SK-N-SH (cell line): ENCODE results near the gene LINC00305. TPM values are rescaled to one million over a fixed set of nuclear protein-coding genes. Genes with fewer than 3 reads are reported as not detected.

Experiments
- CTCF ChIA-PET: fragments of 300-600, 350-600 bp; formaldehyde crosslinking; extraction: SDS; loops from one replicate; lab custom pipeline; 2021; lab: Yijun Ruan, JAX
- POLR2A ChIA-PET: fragments of 350-600 bp; sonication (Branson Sonifier 250); formaldehyde crosslinking; extraction: SDS; loops from one replicate; lab custom pipeline; 2020; ENCODE audit warnings: antibody characterized with exemption, inconsistent platforms; lab: Yijun Ruan, JAX
- DNase-seq: peaks from one replicate; pipeline ENCODE4 v3.0.0; 2012
- H2AFZ ChIP-seq: fragments of 200-600 bp; sonication (generic); 2 replicates; pipeline ENCODE4 v1.8.1; 2016; ENCODE audit warnings: antibody characterized with exemption, mild to moderate bottlenecking, low read depth
- H3F3A ChIP-seq: fragments of 200-600 bp; sonication (generic); replicated peaks from 2 replicates; pipeline ENCODE3; 2016; ENCODE audit warnings: antibody characterized with exemption, mild to moderate bottlenecking; ENCODE audit not compliant: insufficient read depth
- H3K27ac ChIP-seq, 2 experiments: fragments of 200-500 bp in 1 of 2; fragments of 200-600 bp in 1 of 2; sonication (Bioruptor generic) in 1 of 2; sonication (generic), shearing (Covaris generic) in 1 of 2; 2 replicates each; pipeline versions ENCODE4 v1.5.1 to v1.6.1; 2014 to 2016; ENCODE audit warnings: low read depth in 2 of 2, inconsistent platforms in 1 of 2, low read length in 1 of 2, mild to moderate bottlenecking in 1 of 2, mixed read lengths in 1 of 2
- H3K27me3 ChIP-seq: fragments of 200-600 bp; sonication (generic), shearing (Covaris generic); 2 replicates; pipeline ENCODE4 v1.6.1; 2016; ENCODE audit warnings: mixed run types; ENCODE audit not compliant: insufficient read depth
- H3K36me3 ChIP-seq, 2 experiments: fragments of 200-500 bp in 1 of 2; fragments of 200-600 bp in 1 of 2; sonication (Bioruptor generic) in 1 of 2; sonication (generic) in 1 of 2; replicated peaks in 1 of 2; 2 replicates each; pipeline versions ENCODE3 to v1.5.1; 2014 to 2016; ENCODE audit warnings: low read length in 1 of 2, mild to moderate bottlenecking in 1 of 2; ENCODE audit not compliant: insufficient read depth in 2 of 2, control insufficient read depth in 1 of 2
- H3K4me1 ChIP-seq, 2 experiments: fragments of 200-500 bp in 1 of 2; fragments of 200-600 bp in 1 of 2; sonication (Bioruptor generic) in 1 of 2; sonication (generic), shearing (Covaris generic) in 1 of 2; 2 replicates each; pipeline versions ENCODE4 v1.5.1 to v1.6.1; 2014 to 2016; ENCODE audit warnings: low read depth in 1 of 2, low read length in 1 of 2, mixed run types in 1 of 2; ENCODE audit not compliant: insufficient read depth in 2 of 2, control insufficient read depth in 1 of 2
- H3K4me2 ChIP-seq: fragments of 200-600 bp; sonication (generic), shearing (Covaris generic); 2 replicates; pipeline ENCODE4 v1.6.1; 2017; ENCODE audit warnings: mixed run types
- H3K4me3 ChIP-seq, 2 experiments: fragments of 200-500 bp in 1 of 2; fragments of 200-600 bp in 1 of 2; sonication (Bioruptor generic) in 1 of 2; sonication (generic), shearing (Covaris generic) in 1 of 2; 2 replicates each; pipeline versions ENCODE4 v1.5.1 to v1.8.1; 2014 to 2016; ENCODE audit warnings: low read depth in 2 of 2, inconsistent platforms in 1 of 2, low read length in 1 of 2, mild to moderate bottlenecking in 1 of 2, mixed read lengths in 1 of 2, moderate library complexity in 1 of 2
- H3K79me2 ChIP-seq: fragments of 200-600 bp; sonication (generic); 2 replicates; pipeline ENCODE4 v1.8.1; 2017; ENCODE audit warnings: mild to moderate bottlenecking; ENCODE audit not compliant: insufficient read depth
- H3K9ac ChIP-seq: fragments of 200-600 bp; sonication (generic); 2 replicates; pipeline ENCODE4 v1.6.1; 2017; ENCODE audit warnings: mixed run types
- H3K9me2 ChIP-seq: fragments of 200-600 bp; sonication (generic); 2 replicates; pipeline ENCODE4 v1.6.1; 2017; ENCODE audit warnings: mixed run types
- H3K9me3 ChIP-seq: fragments of 200-600 bp; sonication (generic); 2 replicates; pipeline ENCODE4 v1.6.1; 2017; ENCODE audit warnings: mixed run types, mild to moderate bottlenecking, moderate library complexity
- H4K20me1 ChIP-seq: fragments of 200-600 bp; sonication (generic); 2 replicates; pipeline ENCODE4 v1.6.1; 2017; ENCODE audit warnings: mild to moderate bottlenecking, mixed run types; ENCODE audit not compliant: insufficient read depth
- CHD2 ChIP-seq: fragments of 150-350 bp; IDR thresholded peaks from 2 replicates; pipeline ENCODE4 v1.6.1; 2018; ENCODE audit warnings: low read length; ENCODE audit not compliant: partially characterized antibody
- EP300 ChIP-seq, 2 experiments: IDR thresholded peaks; 2 replicates each; pipeline versions ENCODE4 v1.4.0 to v1.6.1; 2012; ENCODE audit warnings: borderline replicate concordance in 1 of 2, low read depth in 1 of 2, low read length in 1 of 2
- EZH2phosphoT487 ChIP-seq: fragments of 200-600 bp; sonication (generic); IDR thresholded peaks from 2 replicates; pipeline ENCODE4 v1.6.1; 2017; ENCODE audit warnings: low read depth, mixed run types, mild to moderate bottlenecking, antibody characterized with exemption, moderate library complexity, borderline replicate concordance
- FOXM1 ChIP-seq: IDR thresholded peaks from 2 replicates; pipeline ENCODE4 v1.4.0; 2012; ENCODE audit warnings: low read depth, mild to moderate bottlenecking
- GATA2 ChIP-seq: sonication (generic); formaldehyde crosslinking; IDR thresholded peaks from 2 replicates; pipeline ENCODE4 v1.5.0; 2020; ENCODE audit warnings: mild to moderate bottlenecking, missing genetic modification reagents
- MEF2A ChIP-seq: IDR thresholded peaks from 2 replicates; pipeline ENCODE4 v1.4.0; 2012; ENCODE audit warnings: low read depth, borderline replicate concordance
- NRF1 ChIP-seq: IDR thresholded peaks from 2 replicates; pipeline ENCODE4 v1.6.1; 2012; ENCODE audit warnings: low read depth, mild to moderate bottlenecking, low read length
- PBX3 ChIP-seq: IDR thresholded peaks from 2 replicates; pipeline ENCODE4; 2012
- RAD21 ChIP-seq: IDR thresholded peaks from 2 replicates; pipeline ENCODE4 v1.6.1; 2012; ENCODE audit warnings: mild to moderate bottlenecking, low read length
- RCOR1 ChIP-seq: fragments of 150-350 bp; IDR thresholded peaks from 2 replicates; pipeline ENCODE4 v1.6.1; 2017; ENCODE audit warnings: antibody characterized with exemption, low read length
- RXRA ChIP-seq: IDR thresholded peaks from 2 replicates; pipeline ENCODE4 v1.4.0; 2012; ENCODE audit warnings: low read depth, mild to moderate bottlenecking, borderline replicate concordance
- TCF12 ChIP-seq: IDR thresholded peaks from 2 replicates; pipeline ENCODE4 v1.4.0; 2012
- USF2 ChIP-seq: fragments of 150-350 bp; IDR thresholded peaks from 2 replicates; pipeline ENCODE4 v1.6.1; 2017; ENCODE audit warnings: antibody characterized with exemption, low read length, low read depth, borderline replicate concordance
- WGBS: methylation state at CpG from one replicate; pipeline ENCODE4 v1.1.6; 2017; ENCODE audit warnings: low lambda C conversion rate; 5-methylcytosine and 5-hydroxymethylcytosine counted together
- polyA plus RNA-seq, 3 experiments: library from polyadenylated mRNA; depleted of rRNA; stranded (reverse); fragments of >200 nt; gene quantifications; 2 replicates each; pipeline ENCODE4 v1.2.3, GENCODE V29; 2012
- TF ChIP-seq, protein P1 (sequence below): IDR thresholded peaks from 2 replicates; pipeline ENCODE4 v1.4.0; 2012; ENCODE audit warnings: low read depth, borderline replicate concordance
- TF ChIP-seq, protein P2 (sequence below): IDR thresholded peaks from 2 replicates; pipeline ENCODE4 v1.6.1; 2012; ENCODE audit warnings: mild to moderate bottlenecking, low read depth, low read length, moderate library complexity

LINC00305 gene
- polyA plus RNA-seq, 1 of the 3 experiments (the other 2 are of a cell fraction): not detected

DNA sequence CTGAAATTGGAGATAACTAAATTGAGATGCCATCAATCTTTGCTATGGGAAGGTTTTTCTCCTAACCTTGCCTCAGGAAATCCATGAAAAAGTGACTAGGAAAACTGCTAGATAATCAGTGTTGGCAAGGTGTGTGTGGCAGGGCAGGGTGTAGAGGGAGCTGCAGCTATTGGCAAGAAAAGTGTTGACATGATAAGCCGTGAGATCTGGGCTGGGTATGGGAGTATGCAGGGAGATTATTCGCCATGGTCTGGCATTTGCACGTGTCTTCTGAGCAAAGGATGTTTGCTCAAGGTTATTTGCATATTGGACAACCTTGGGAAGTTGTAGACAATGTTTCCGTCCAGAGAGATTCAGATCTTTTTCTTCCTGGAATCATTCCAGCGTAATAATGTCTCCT lies 104.3 kb downstream of the LINC00305 start:
- DNase-seq: no peak
- 20% methylated on average over 5 of the region's 5 CpGs for WGBS
- ChIA-PET CTCF (interaction anchor here (1.0 kb wide), 1 partner anchor 27 kb away, joined by 4 read pairs; no protein-coding TSS in a partner anchor), POLR2A (no interaction called here)
- no peaks in the 10 kb centered on the region for H3K4me1 ChIP-seq
- no peaks in the 10 kb centered on the region for H3K36me3 ChIP-seq
- H3K79me2 ChIP-seq: no peaks in the 10 kb centered on the region
- no peak overlapping the region for H3K4me3 ChIP-seq
- no peak for TF ChIP-seq RXRA
- no peak for TF ChIP-seq EP300 (IDR thresholded peaks at IDR 0.05; ENCODE audit: borderline replicate concordance in 1 of 2, low read depth in 1 of 2, low read length in 1 of 2)
- TF ChIP-seq MEF2A: no peak
- TF ChIP-seq, protein P1, sequence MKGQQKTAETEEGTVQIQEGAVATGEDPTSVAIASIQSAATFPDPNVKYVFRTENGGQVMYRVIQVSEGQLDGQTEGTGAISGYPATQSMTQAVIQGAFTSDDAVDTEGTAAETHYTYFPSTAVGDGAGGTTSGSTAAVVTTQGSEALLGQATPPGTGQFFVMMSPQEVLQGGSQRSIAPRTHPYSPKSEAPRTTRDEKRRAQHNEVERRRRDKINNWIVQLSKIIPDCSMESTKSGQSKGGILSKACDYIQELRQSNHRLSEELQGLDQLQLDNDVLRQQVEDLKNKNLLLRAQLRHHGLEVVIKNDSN: no peak
- no peak for TF ChIP-seq EZH2phosphoT487
- no peak for TF ChIP-seq TCF12
- no peak for TF ChIP-seq PBX3
- TF ChIP-seq RCOR1: no peak
- TF ChIP-seq RAD21: no peak
- TF ChIP-seq CHD2: no peak
- TF ChIP-seq NRF1: no peak
- TF ChIP-seq, protein P2, sequence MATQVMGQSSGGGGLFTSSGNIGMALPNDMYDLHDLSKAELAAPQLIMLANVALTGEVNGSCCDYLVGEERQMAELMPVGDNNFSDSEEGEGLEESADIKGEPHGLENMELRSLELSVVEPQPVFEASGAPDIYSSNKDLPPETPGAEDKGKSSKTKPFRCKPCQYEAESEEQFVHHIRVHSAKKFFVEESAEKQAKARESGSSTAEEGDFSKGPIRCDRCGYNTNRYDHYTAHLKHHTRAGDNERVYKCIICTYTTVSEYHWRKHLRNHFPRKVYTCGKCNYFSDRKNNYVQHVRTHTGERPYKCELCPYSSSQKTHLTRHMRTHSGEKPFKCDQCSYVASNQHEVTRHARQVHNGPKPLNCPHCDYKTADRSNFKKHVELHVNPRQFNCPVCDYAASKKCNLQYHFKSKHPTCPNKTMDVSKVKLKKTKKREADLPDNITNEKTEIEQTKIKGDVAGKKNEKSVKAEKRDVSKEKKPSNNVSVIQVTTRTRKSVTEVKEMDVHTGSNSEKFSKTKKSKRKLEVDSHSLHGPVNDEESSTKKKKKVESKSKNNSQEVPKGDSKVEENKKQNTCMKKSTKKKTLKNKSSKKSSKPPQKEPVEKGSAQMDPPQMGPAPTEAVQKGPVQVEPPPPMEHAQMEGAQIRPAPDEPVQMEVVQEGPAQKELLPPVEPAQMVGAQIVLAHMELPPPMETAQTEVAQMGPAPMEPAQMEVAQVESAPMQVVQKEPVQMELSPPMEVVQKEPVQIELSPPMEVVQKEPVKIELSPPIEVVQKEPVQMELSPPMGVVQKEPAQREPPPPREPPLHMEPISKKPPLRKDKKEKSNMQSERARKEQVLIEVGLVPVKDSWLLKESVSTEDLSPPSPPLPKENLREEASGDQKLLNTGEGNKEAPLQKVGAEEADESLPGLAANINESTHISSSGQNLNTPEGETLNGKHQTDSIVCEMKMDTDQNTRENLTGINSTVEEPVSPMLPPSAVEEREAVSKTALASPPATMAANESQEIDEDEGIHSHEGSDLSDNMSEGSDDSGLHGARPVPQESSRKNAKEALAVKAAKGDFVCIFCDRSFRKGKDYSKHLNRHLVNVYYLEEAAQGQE: no peak
- no peak for TF ChIP-seq USF2
- no peak for TF ChIP-seq FOXM1
- no peak for TF ChIP-seq GATA2
- H2AFZ ChIP-seq: no peak overlapping the region
- no peak overlapping the region for H3K27ac ChIP-seq
- no peaks in the 10 kb centered on the region for H3K9me2 ChIP-seq
- H3K4me2 ChIP-seq: no peak overlapping the region
- H3K9me3 ChIP-seq: no peaks in the 10 kb centered on the region
- H4K20me1 ChIP-seq: no peaks in the 10 kb centered on the region
- H3F3A ChIP-seq: no peaks in the 10 kb centered on the region
- H3K9ac ChIP-seq: no peak overlapping the region
- H3K27me3 ChIP-seq: no peaks in the 10 kb centered on the region
